ENCODE data around the gene MARK2.

The MARK2 gene

DNA sequence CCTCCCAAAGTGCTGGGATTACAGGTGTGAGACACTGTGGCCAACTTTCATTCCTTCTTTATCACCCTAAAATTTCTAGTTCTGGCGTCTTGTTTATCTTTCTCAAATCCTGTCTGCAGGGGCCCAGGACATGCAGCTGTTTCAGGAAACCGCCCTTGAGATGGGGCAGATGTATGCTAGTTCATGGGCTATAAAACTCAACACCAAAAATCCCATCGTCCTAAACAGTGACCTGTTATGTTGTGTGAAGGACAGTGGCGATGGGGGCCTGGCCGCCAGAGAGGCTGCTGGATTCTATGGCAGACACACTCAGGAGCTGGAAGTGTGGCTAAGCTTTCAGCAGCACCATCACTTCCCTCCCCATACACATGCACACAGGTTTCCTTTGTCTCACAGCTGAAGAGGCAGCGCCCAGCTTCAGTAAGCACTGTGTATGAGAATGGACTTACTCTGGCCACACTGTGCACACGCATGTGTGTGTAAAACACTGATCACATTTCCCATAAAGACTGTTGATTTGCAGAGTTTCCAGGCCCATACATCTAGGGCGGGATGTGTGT is 36.7 kb downstream of the MARK2 start:
- H3K4me1 Mint-ChIP-seq (ENCODE audit: low read depth): peaks cover 34% of the 10 kb centered on the region
- H3K4me3 Mint-ChIP-seq: no peak overlapping the region
- H3K27me3 Mint-ChIP-seq (ENCODE audit: low read depth): no peaks in the 10 kb centered on the region
- H3K27ac Mint-ChIP-seq: no peak overlapping the region
- peaks cover 10% of the 10 kb centered on the region for H3K36me3 Mint-ChIP-seq (ENCODE audit: low read depth)
- H3K9me3 Mint-ChIP-seq: no peaks in the 10 kb centered on the region

DNA sequence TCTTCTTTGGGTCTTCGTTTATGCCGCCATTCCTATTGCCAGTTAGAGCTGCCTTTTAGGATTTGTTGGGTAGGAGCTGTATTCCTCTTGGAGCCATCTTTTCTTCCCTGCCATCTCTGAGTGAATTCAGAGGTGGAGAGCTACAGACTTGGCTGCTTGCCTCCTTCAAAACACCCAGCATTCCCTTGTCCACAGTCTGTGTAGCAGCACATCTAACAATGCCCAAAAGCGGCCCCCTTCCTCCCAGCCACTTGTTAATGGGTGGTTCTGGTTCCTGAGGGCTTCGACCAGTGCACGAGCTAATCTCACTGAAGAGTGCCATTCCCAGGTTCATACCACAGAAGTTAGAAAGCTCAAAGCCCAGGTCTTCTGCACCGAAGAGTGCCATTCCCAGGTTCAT is 37.7 kb downstream of the MARK2 start:
- Mint-ChIP-seq H3K4me1 (ENCODE audit: low read depth) (peaks cover 32% of the 10 kb centered on the region), H3K9me3 (no peaks in the 10 kb centered on the region), H3K27me3 (ENCODE audit: low read depth) (no peaks in the 10 kb centered on the region), H3K4me3 (no peak overlapping the region), H3K36me3 (ENCODE audit: low read depth) (peaks cover 8% of the 10 kb centered on the region), H3K27ac (no peak overlapping the region)

DNA sequence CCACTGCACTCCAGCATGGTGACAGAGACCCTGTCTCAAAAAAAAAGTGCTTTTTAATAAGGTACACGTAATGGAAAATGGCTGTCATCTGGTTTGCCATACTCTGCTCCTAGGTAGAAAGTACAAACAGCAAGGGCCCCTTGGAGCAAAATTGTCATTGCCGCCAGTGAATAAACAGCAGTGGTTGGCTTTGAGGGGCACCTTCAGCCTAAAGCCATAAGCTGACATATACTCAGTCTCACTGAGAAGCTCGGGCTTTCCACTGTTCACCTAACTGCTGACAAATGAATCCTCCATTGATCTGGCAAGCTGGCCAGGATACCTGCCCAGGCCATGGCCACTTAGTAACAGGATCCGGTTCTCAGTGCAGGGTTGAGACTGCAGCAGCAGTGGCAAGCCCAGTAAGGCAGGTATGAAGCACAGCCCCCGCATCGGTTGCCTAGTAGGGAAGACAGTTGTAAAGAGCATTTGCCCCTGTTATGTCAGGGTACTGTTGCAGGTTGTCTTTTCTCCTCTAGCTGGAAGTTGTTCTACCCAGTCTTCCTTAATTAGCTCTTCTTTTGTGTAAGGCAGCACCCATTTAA is 38.8 kb downstream of the MARK2 start:
- H3K27me3 Mint-ChIP-seq (ENCODE audit: low read depth): no peaks in the 10 kb centered on the region
- H3K4me1 Mint-ChIP-seq (ENCODE audit: low read depth): peaks cover 25% of the 10 kb centered on the region
- H3K36me3 Mint-ChIP-seq (ENCODE audit: low read depth): peaks cover 8% of the 10 kb centered on the region
- H3K27ac Mint-ChIP-seq: no peak overlapping the region
- no peaks in the 10 kb centered on the region for H3K9me3 Mint-ChIP-seq
- no peak overlapping the region for H3K4me3 Mint-ChIP-seq

DNA sequence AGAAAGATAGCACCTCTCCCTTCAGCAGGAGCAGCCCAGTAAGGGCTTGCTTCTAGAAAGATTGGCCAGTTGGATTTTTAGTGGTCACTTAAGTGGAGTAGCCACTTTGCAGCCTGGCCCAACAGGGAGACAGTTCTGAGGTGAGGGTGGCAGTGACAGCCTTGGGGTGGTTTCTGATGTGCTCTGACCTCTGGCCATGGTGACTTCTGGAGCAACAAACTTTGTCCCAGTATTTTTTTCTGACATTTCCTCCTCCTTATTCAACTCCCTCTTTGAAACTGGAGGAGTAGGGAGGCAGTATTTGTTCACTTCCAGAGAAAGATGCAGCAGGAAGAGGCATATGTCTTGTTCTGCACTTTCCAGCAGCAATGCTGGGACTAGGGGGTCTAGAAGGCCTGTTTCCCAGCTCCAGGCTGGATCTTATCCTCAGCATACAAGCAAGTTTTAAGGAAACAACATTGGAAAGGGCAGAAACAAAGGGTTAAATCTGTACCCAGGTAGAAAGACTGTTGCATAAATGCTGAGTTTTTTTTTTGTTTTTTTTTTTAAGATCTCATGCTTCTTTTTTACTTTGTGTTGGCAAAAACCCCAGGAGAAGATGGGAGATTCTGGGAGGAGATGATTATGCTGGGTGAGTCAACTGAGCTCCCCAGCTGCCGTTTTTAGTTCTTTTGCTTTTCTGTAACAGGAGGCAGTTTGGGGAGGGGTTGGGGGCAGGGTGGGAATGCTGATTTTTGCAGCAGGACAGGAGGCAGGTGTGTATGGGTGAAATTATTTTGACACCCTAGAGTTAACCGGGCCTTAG is 40.9 kb downstream of the MARK2 start:
- Mint-ChIP-seq H3K27me3 (ENCODE audit: low read depth) (no peaks in the 10 kb centered on the region), H3K36me3 (ENCODE audit: low read depth) (peaks cover 8% of the 10 kb centered on the region), H3K4me3 (no peak overlapping the region), H3K4me1 (ENCODE audit: low read depth) (peaks cover 31% of the 10 kb centered on the region), H3K27ac (no peak overlapping the region), H3K9me3 (no peaks in the 10 kb centered on the region)

DNA sequence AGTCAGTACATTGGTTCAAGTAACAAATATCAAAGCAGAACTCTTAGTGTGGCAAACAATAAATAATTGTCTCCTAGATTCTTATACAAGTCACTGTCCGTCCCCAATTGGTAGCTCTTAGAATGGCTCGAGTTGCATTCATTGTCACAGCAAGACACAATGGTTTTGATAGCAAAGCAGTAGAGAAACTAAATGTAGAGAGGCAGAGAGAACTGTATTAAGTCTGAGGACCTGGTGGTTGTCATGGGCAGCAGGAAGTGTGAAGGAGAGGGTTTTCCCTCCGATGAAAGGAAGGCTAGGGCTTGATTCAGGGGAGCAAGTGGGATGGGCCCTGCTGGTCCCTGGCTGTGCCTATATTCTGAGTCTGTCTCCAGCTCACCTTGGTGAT is 41.5 kb downstream of the MARK2 start:
- Mint-ChIP-seq H3K27ac (peak overlapping the region; percentile 28), H3K36me3 (ENCODE audit: low read depth) (peaks cover 7% of the 10 kb centered on the region), H3K4me3 (no peak overlapping the region), H3K9me3 (no peaks in the 10 kb centered on the region), H3K27me3 (ENCODE audit: low read depth) (no peaks in the 10 kb centered on the region), H3K4me1 (ENCODE audit: low read depth) (peaks cover 32% of the 10 kb centered on the region)

DNA sequence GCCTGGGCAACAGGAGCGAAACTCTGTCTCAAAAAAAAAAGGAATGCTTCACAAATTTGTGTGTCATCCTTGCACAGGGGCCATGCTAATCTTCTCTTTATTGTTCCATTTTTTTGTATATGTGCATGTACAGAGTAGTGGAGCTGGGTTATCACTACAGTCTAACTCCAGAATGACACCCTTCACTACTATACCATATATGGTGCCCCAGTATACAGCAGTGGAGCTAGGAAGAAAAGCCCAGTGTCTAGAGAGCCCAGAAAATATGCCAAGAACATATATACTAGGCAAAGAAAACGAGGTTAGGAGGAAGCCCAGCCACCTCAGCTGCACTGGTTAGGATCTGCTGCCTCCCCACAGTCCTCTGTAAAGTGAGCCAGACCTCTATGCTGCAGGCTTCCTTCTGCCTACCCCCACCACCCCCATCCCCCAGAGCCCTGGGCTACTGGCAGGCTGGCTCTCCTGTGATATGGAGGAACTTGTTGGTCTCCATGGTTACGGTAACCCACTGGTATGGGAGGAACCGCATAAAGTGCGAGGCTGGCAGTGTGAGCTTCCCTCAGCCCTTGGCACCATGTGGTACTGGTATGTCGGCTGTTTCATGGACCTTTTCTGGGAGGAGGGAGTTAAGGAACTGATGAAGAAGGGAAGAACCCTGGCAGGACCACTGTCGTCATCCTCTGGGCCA is 43.8 kb downstream of the MARK2 start:
- peak overlapping the region; percentile 41 for H3K27ac Mint-ChIP-seq
- peaks cover 43% of the 10 kb centered on the region for H3K4me1 Mint-ChIP-seq (ENCODE audit: low read depth)
- no peaks in the 10 kb centered on the region for H3K27me3 Mint-ChIP-seq (ENCODE audit: low read depth)
- H3K4me3 Mint-ChIP-seq: no peak overlapping the region
- H3K9me3 Mint-ChIP-seq: no peaks in the 10 kb centered on the region
- peaks cover 4% of the 10 kb centered on the region for H3K36me3 Mint-ChIP-seq (ENCODE audit: low read depth)

DNA sequence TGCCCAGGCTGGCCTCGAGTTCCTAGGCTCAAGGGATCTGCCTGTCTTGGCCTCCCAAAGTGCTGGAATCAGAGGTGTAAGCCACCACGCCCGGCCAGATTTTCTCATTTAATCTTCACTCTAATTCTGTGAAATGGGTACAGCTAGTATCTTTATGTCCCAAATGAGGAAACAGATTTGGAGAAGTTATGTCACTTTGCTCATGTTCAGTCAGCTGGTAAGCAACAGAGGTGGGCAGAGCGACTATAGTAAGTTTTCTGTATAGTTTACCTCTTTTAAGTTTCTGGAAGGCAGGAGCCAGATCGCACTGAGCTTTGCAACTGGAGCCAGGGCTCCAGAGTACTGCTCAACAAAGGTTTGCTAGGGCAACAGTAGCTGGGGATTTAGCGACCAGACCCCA is 44.9 kb downstream of the MARK2 start:
- H3K27me3 Mint-ChIP-seq (ENCODE audit: low read depth): no peaks in the 10 kb centered on the region
- no peak overlapping the region for H3K27ac Mint-ChIP-seq
- H3K36me3 Mint-ChIP-seq (ENCODE audit: low read depth): peaks cover 4% of the 10 kb centered on the region
- H3K4me1 Mint-ChIP-seq (ENCODE audit: low read depth): peaks cover 50% of the 10 kb centered on the region
- H3K9me3 Mint-ChIP-seq: no peaks in the 10 kb centered on the region
- no peak overlapping the region for H3K4me3 Mint-ChIP-seq

DNA sequence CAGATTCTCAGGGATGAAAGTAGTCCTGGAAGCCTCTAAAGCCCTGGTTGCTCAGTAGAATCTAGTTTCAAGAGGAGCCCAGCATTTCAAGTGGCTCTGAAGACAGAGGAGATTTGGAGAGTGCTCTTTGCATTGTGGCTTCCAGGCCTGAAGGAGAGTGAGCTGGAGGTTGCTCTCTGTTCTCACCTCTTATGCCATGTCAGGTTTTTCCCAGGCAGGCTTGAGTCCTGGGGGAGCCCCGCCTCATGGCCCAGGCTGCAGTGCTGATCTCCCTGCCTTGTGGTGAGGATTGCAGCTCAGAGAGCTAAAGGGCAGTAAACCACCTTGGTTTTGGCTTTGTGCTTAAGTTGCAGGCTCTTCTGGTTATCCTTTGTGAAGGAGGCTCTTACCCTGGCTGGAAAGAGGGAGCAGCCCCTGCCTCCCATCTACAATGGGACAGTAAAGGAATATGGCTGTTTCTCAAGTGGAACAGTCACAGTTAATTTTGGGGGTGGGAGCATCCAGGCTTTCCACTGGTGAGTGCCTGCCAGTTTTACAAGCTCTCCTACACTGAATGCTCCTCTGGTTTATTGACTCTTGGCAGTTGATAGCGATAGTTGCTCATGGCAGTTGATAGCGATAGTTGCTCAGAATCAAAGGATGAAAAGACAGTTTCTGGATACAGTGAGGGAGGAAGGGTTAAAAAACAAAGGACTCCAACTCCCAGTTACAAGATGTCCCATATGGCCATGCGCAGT is 45.5 kb downstream of the MARK2 start:
- no peak overlapping the region for H3K4me3 Mint-ChIP-seq
- H3K27me3 Mint-ChIP-seq (ENCODE audit: low read depth): no peaks in the 10 kb centered on the region
- peaks cover 4% of the 10 kb centered on the region for H3K36me3 Mint-ChIP-seq (ENCODE audit: low read depth)
- H3K4me1 Mint-ChIP-seq (ENCODE audit: low read depth): peaks cover 56% of the 10 kb centered on the region
- no peaks in the 10 kb centered on the region for H3K9me3 Mint-ChIP-seq
- no peak overlapping the region for H3K27ac Mint-ChIP-seq

DNA sequence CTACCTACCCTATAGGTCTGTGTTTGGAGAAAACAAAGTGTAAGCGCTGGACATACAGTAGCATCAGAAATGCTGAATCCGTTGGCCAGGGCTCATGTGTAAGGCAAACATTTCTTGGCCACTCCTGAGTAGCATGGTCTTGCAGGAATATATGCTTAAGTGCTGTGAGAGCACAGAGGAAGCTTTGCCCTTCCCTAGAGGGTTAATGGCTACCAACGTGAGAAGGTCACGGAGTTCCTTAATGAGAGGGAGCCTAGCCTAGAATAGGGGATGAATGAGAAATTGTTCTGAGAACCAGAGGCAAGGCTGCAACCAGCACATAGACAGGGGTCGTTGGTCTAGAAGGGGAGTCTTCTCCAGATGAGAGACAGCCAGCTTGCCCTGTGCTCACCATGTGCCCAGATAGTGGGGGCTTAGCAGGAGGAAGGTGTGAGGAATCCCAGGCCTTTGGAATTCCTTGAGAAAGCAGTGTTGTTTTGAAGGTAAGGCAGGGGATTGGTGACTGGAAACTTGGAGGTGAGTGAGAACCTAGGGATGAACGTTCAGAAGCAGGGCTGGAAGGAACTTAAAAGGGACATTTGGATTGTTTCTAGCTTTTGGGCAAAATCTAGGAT is 48.6 kb downstream of the MARK2 start:
- no peaks in the 10 kb centered on the region for H3K9me3 Mint-ChIP-seq
- H3K36me3 Mint-ChIP-seq (ENCODE audit: low read depth): peaks cover 13% of the 10 kb centered on the region
- H3K27ac Mint-ChIP-seq: peak overlapping the region; percentile 72
- H3K4me3 Mint-ChIP-seq: peak overlapping the region; percentile 96
- H3K4me1 Mint-ChIP-seq (ENCODE audit: low read depth): peaks cover 73% of the 10 kb centered on the region
- H3K27me3 Mint-ChIP-seq (ENCODE audit: low read depth): no peaks in the 10 kb centered on the region

DNA sequence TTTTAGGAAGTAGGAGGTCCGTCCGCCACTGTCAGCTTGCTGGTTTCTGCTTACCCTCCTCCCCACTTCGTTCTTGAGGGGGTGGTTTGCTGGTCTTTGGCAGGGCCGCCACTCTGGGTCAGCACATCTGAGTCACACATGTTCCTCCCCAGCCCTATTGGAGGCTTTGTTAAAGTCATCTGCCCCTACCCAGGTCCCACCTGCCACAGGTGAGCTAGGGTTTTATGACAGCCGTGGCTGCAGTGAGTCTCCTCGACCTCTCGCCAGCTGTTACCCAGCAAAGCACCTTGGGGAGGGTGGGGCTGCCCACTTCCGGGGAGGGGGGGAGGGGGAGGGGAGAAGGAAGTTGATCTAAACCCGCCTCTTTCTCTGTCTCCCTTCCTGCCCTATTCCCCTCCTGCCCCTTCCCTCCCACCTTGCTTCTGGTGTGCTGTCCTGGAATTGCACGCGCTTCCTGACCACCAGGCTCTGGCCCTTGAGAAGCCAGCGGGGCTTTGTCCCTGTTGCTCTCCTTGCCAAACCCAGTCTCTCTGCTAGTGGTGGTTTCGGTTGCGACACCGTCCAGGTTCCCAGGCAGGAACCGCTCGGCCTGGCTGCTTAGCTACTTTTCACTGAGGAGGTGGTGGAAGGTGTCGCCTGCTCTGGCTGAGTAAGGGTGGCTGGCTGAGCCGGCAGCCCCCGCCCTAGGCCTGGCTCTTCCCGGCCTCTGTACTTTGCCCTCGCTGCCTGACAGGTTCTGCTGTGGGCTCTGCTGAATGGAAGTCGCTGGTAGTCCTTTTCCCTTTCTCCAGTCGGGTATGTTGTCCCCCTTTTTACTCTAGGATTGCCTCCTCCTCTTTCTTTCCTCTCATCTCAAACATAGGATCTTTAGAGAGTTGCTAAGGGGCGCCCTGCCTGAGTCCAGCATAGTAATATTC is 49.5 kb downstream of the MARK2 start:
- Mint-ChIP-seq H3K9me3 (no peaks in the 10 kb centered on the region), H3K36me3 (ENCODE audit: low read depth) (peaks cover 13% of the 10 kb centered on the region), H3K4me1 (ENCODE audit: low read depth) (peaks cover 72% of the 10 kb centered on the region), H3K27ac (peak overlapping the region; percentile 93), H3K27me3 (ENCODE audit: low read depth) (no peaks in the 10 kb centered on the region), H3K4me3 (peak overlapping the region; percentile 96)

DNA sequence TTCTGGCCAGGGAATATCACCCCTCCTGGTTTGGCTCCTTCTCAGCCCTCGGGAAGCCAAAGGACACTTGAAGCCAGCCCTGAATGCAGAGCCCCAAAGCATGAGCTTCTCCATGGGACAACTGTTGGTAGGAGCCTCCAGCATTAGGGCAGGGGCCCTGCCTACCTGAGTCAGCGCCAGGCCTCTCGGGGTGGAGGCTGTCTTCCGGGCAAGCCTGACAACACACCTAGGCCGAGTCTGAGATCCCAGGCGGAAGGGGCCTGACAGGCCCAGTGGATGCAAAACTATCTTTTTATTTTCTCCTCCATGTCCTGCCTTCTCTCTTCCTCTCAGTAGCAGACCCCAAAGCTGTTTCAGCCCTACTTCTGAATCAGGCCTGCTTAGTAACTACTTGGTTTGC is 50.4 kb downstream of the MARK2 start:
- peak overlapping the region; percentile 93 for H3K27ac Mint-ChIP-seq
- H3K36me3 Mint-ChIP-seq (ENCODE audit: low read depth): peaks cover 16% of the 10 kb centered on the region
- no peaks in the 10 kb centered on the region for H3K9me3 Mint-ChIP-seq
- H3K4me1 Mint-ChIP-seq (ENCODE audit: low read depth): peaks cover 69% of the 10 kb centered on the region
- peak overlapping the region; percentile 96 for H3K4me3 Mint-ChIP-seq
- no peaks in the 10 kb centered on the region for H3K27me3 Mint-ChIP-seq (ENCODE audit: low read depth)

DNA sequence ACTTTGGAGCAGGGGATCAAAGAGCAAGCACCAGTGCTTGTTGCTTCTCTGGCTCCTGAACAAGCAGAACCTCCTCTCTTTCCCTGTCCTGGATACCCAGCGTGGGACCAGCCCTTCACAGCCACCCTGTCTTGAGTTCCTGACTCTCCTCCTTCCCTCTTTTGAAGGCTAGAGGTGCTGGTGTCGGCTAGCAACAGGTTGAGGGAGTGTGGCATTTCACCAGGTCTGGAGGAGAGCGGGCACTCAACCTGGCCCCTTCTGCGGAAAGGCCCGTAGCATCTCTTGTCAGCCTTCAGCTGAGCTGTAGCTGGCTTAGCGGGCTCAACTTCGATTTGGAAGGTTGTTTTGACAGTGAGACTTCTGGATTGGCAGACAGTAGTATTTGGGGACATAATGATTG is 51.5 kb downstream of the MARK2 start:
- H3K36me3 Mint-ChIP-seq (ENCODE audit: low read depth): peaks cover 15% of the 10 kb centered on the region
- peak overlapping the region; percentile 96 for H3K4me3 Mint-ChIP-seq
- no peak overlapping the region for H3K27ac Mint-ChIP-seq
- H3K27me3 Mint-ChIP-seq (ENCODE audit: low read depth): no peaks in the 10 kb centered on the region
- H3K9me3 Mint-ChIP-seq: no peaks in the 10 kb centered on the region
- H3K4me1 Mint-ChIP-seq (ENCODE audit: low read depth): peaks cover 63% of the 10 kb centered on the region

DNA sequence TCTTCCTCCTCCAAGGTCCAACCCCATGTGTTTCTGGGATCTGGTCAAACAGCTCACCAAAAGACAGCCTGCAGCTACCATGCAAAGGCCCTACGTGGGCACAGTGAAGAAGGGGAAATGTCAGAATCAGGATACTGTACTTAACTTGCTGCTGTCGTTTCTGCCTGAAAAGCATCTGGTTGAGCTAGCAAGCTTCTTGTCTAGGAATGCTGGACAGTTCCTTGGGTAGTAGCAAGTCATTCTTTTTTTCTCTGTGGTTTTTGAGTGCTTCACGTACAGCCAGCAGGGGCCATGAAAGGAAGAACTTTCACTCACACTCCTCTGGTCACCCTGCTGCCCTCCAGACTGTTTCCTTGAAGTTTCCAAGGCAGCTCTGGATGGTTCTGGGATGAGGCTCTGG is 53.3 kb downstream of the MARK2 start:
- H3K4me3 Mint-ChIP-seq: no peak overlapping the region
- H3K27ac Mint-ChIP-seq: no peak overlapping the region
- peaks cover 28% of the 10 kb centered on the region for H3K36me3 Mint-ChIP-seq (ENCODE audit: low read depth)
- H3K4me1 Mint-ChIP-seq (ENCODE audit: low read depth): peaks cover 63% of the 10 kb centered on the region
- H3K27me3 Mint-ChIP-seq (ENCODE audit: low read depth): no peaks in the 10 kb centered on the region
- no peaks in the 10 kb centered on the region for H3K9me3 Mint-ChIP-seq
